HEK293T (cell line): Measurements from ENCODE around the gene ITGA1.

Source experiments
- ARNT ChIP-seq: fragments of 450-650 bp; IDR thresholded peaks from 2 replicates; pipeline ENCODE4 v1.6.1; 2017; ENCODE audit warnings: mild to moderate bottlenecking
- BHLHE40 ChIP-seq: fragments of 450-650 bp; IDR thresholded peaks from 2 replicates; pipeline ENCODE4 v1.6.1; 2016; ENCODE audit warnings: mild to moderate bottlenecking, moderate library complexity, borderline replicate concordance
- CTBP1 ChIP-seq: fragments of 450-650 bp; IDR thresholded peaks from 2 replicates; pipeline ENCODE4 v1.6.1; 2016; ENCODE audit warnings: borderline replicate concordance
- ELF4 ChIP-seq: fragments of 450-650 bp; IDR thresholded peaks from 2 replicates; pipeline ENCODE4 v1.6.1; 2017; ENCODE audit warnings: antibody characterized with exemption
- FOXK2 ChIP-seq: fragments of 450-650 bp; IDR thresholded peaks from 2 replicates; pipeline ENCODE4 v1.6.1; 2016; ENCODE audit warnings: mild to moderate bottlenecking
- FOXM1 ChIP-seq: fragments of 450-650 bp; IDR thresholded peaks from 2 replicates; pipeline ENCODE4 v1.6.1; 2017; ENCODE audit warnings: mild to moderate bottlenecking, borderline replicate concordance
- L3MBTL2 ChIP-seq: fragments of 450-650 bp; conservative IDR thresholded peaks from 2 replicates; pipeline ENCODE4 v1.6.1; 2016; ENCODE audit warnings: mild to moderate bottlenecking
- NFRKB ChIP-seq: fragments of 450-650 bp; IDR thresholded peaks from 2 replicates; pipeline ENCODE4 v1.6.1; 2016; ENCODE audit warnings: mild to moderate bottlenecking, moderate library complexity
- SP1 ChIP-seq: fragments of 450-650 bp; IDR thresholded peaks from 2 replicates; pipeline ENCODE4 v1.6.1; 2017
- SUZ12 ChIP-seq: fragments of 450-650 bp; IDR thresholded peaks from 2 replicates; pipeline ENCODE4 v1.6.1; 2016; ENCODE audit warnings: mild to moderate bottlenecking
- TARDBP ChIP-seq: fragments of 450-650 bp; IDR thresholded peaks from 2 replicates; pipeline ENCODE4 v1.6.1; 2016
- ZNF384 ChIP-seq: fragments of 450-650 bp; IDR thresholded peaks from 2 replicates; pipeline ENCODE4 v1.6.1; 2016
- TF ChIP-seq, protein P1 (sequence below): fragments of 450-650 bp; IDR thresholded peaks from 2 replicates; pipeline ENCODE4 v1.6.1; 2016

GRCh38 chr5:52878656-52879055 is 90.9 kb downstream of the ITGA1 start:
- TF ChIP-seq ZNF384 (no peak), FOXM1 (no peak), SP1 (no peak), ARNT (no peak), BHLHE40 (no peak), ELF4 (no peak), FOXK2 (no peak), TARDBP (no peak), NFRKB (no peak), SUZ12 (no peak), L3MBTL2 (no peak), CTBP1 (no peak)
- TF ChIP-seq, protein P1, sequence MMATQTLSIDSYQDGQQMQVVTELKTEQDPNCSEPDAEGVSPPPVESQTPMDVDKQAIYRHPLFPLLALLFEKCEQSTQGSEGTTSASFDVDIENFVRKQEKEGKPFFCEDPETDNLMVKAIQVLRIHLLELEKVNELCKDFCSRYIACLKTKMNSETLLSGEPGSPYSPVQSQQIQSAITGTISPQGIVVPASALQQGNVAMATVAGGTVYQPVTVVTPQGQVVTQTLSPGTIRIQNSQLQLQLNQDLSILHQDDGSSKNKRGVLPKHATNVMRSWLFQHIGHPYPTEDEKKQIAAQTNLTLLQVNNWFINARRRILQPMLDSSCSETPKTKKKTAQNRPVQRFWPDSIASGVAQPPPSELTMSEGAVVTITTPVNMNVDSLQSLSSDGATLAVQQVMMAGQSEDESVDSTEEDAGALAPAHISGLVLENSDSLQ = no peak
